ENCODE results near the gene LALBA.
"Not testable (repeated sequence)": the region's sequence is repeated elsewhere in the genome, so short reads cannot be mapped to it uniquely, and the experiment has no call there.

LALBA gene

GRCh38 chr12:48527891-48528670 is 41.8 kb downstream of the LALBA start:
- no peak for DNase-seq

- DNase-seq, result no peak
Measured at GRCh38 chr12:48525332-48525731, 44.5 kb downstream of the LALBA start, which contains the start of gene OR8S1. TSS of gene OR8S1 (plus strand) at chr12:48525632. CDS start at chr12:48525632, 0 bp downstream.

GRCh38 chr12:48520381-48520780 is 49.5 kb downstream of the LALBA start:
- not testable (repeated sequence) for DNase-seq
